Myocyte (in vitro differentiated cells): ENCODE data around the gene ANKRD23. TPM values are rescaled to one million over a fixed set of nuclear protein-coding genes. Genes with fewer than 3 reads are reported as not detected.
"Not testable (repeated sequence)": the region's sequence is repeated elsewhere in the genome, so short reads cannot be mapped to it uniquely, and the experiment has no call there.

Source experiments
- DNase-seq: peaks from one replicate; pipeline ENCODE4 v3.0.0-alpha.2; 2012; ENCODE audit warnings: low read depth
- total RNA-seq: library from RNA; depleted of rRNA; stranded (reverse); fragments of >200 nt; gene quantifications from 2 replicates; pipeline ENCODE4 v1.2.3, GENCODE V29; 2014

Gene ANKRD23
- total RNA-seq, 1 donor from 2014 or later, result 4.3 TPM

DNA sequence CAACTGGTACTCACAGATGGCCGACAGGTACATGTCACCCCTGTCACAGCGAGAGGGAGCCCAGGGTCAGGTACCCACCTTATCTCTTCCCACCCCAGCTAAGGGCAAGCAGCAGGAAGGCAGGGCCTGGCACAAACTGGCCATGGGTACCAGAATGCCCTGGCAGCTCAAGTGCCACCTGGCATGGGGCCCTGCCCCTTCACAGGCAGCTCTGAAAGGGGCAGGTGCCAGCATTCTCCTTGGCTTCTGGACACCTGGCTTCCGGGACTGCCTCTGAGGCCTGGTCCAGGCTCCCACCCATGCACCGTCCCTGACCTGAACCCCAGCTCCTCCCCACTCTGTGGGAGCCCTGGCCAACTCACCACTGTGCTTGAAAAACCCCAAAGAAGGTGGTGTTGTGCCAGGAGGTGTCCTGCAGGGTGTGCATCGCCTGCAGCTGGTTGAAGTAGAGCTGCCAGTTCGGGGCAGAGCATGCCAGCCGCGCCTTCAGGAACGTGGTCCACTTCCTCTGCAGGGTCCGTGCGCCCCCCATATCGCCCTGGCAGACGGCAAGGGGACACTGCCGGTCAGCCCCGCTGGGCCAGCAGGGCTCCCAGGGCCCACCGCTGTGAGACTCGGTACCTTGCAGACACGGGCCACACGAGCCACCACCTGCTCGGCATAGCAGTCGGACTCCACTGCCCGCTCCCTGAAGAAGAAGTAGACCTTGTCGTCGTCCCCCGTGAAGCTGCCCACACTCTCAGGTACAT is 20.7 kb upstream of the ANKRD23 start:
- no peak for DNase-seq

DNA sequence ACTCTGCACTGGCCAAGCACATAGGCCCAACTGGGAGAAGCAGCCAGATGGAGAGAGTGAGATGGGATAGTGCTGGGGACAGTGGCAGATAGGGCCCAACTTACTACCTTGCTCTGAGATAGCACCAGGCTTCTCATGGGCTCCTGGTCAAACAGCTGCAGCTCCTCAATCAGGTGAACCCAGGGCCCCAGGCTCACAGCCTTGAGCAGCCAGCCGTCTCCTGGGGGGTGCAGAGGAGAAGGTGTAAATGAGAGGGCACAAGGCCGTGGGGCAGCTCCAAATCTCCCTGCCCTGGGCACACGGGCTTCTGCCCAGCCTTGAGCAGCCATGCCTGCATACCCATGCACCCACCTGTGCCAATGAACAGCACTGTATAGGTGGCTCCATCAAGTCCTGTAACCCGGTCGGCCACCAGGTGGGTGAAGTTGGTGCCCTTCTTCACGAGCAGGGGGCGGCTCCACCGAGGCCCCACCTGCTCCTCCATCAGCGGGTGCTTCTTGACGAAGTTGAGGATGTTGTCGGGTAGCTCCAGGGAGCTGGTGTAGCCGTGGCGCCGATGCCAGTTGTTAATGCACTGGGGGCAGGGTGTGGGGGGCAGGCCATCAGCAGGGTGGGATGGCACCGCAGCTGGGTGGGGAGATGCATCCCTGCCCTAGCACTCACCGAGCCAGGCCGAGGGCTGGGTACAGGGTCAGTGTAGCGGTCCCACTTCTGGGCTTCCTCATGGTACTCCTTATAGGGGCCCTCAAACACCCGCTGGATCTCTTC is 19.9 kb upstream of the ANKRD23 start:
- no peak for DNase-seq

DNA sequence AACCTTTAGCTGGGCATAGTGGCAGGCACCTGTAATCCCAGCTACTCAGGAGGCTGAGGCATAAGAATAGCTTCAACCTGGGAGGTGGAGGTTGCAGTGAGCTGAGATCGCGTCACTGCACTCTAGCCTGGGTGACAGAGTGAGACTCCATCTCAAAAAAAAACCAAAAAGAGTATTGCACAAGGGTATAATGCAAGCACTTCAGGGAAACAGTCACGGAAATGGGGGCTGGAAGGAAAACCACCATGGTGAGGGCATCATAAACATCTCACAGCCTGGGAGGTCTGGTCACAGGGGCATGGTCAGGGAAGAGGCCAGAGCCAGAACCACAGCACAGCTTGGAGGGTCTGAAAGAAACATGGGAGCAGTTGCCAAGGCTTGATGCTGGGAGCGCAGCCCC is 19.2 kb upstream of the ANKRD23 start:
- DNase-seq, result not testable (repeated sequence)

DNA sequence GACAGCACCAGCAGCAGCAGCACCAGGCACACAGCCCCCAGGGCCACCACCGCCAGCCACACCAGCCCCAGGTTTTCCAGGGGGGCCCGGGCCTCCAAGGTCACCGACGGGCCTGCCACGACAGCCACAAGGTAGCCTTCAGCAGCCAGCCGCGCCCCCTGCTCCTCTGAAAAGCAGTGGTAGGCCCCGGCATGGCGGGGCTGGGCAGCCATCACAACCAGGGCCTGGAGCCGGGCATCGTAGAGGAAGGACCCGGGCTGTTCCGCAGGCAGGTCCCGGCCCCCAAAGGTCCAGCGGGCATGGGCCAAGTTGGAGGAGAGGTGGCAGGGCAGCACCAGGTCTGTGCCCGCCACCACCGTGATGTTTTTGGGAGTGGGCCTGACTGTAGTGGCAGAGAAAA is 17.3 kb upstream of the ANKRD23 start:
- no peak for DNase-seq

DNA sequence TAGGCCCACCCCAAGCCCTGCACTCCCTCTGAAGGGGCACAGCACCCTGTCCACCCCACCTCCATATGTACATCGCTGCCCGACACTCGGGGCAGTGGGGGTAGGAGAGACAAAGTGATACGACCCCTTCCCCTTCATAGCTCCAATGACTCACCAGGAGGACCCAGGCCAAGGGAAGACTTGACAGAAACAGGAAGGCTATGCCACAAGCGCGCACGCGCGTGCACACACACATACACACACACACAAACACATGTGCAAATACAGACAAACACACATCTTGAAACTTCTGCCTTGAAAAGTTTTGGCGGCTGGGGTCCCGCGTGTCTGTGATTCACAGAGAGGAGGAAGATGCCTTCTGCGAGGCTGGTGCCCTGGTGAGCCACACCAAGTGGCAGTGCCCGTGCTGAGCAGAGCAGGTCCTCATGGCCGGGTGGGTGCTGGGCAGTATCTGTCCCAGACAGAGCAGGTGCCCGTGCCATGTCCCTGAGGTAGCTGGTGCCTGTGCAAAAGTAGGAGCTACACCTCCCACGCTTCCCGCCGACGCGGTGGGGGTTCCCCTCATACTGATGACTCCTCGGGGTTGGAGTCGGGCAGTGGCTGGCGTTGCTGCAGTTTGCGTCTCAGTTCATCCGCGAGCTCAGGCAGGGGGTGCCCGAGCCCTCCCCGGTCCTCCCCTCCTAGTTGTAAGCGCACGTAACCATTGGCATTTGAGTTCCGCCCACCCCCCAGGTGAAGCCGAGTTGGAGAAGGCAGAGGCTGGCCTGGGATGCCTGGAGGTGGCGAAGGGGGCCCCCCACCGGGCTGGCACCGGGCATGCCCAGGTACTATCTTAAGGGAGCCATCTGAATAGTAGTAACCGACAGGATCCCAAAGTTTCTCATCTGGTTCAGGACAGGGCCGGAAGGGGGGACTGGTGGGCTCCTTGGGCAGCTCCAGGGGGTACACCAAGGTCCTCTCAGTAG is 16.5 kb upstream of the ANKRD23 start:
- no peak for DNase-seq

DNA sequence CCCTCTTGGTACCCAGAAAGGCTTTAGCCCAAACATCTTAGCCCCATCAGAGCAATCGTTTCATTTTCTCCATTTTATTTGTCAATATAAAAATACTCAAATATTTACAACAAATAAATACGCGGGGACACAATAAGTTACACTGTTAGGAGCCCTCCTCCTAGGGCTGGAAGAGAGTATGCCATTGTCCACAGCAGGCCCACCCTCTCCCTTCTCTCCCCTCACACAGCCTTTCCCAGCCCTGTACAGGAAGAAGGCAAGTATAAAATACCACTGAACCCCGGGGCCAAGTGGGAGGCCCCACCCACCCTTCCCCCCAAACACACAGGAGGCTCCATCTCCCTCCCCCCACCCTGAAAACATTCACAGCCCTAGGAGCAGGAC is 15.9 kb upstream of the ANKRD23 start:
- no peak for DNase-seq

DNA sequence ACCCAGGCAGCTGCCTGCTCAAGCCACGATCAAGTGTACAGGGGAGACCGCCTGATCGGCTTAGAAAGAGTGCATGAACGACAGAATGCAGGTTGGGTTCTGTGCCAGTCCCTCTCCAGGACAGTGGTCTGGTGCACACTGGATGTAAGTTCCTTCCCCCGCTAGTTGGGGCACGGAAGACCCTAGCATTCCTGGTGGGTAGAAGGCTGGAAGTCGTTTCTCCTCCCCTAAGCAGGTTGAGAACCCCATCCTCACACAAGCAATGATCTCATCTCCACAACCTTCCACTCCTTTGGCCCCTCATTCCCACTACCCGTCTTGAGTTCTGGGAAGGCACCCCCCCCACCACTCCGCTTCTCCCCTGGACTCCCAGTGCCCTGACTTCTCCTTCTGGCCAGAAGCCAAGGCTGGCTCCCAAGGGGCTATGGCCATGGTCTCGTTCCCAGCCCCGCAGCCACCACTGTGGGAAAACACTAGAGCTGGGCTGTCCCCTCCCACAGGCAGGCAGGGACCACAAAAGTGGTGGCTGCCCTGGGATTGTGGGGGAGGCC is 15.4 kb upstream of the ANKRD23 start:
- DNase-seq, result peak; percentile 57

DNA sequence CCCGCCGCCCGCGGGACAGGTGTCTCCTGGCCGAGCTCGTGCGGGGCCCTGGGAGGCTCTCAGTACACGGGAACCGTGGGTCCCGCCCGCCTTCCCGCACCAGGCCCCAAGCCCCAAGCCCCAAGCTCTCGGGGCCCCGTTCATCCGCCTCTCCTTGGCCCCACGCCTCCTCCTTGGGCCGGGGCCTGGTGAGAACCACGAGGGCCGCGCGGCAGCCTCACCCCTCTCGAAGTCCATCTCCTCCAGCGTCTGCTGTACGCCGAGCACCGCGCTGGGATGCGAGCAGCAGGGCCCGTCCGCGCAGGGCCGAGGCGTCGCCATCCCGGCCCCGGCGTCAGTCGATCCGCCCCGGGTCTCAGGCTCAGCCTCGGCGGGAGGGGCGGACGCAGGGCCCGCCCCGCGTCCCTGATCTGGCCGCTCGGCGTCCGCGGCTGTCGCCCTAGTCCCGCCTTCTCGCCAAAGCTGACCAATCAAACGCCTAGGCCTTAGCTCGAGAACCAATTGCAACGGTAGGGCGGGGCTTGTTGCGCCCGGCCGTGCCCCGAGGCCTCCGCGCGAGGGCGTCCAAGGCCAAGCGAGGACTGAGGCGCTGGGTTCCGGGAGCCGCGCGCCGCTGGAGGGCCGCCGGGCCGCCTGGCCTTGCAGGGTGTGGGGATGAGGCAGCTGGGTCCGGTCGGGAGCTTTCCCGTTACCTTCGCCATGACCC is 14.0 kb upstream of the ANKRD23 start, which contains the start of gene ANKRD39:
Gene ANKRD39 (minus strand): TSS at position 350 of the 706 bp plus-strand sequence. CDS start 29 bp downstream, at position 321.
- DNase-seq, result peak; percentile 98

DNA sequence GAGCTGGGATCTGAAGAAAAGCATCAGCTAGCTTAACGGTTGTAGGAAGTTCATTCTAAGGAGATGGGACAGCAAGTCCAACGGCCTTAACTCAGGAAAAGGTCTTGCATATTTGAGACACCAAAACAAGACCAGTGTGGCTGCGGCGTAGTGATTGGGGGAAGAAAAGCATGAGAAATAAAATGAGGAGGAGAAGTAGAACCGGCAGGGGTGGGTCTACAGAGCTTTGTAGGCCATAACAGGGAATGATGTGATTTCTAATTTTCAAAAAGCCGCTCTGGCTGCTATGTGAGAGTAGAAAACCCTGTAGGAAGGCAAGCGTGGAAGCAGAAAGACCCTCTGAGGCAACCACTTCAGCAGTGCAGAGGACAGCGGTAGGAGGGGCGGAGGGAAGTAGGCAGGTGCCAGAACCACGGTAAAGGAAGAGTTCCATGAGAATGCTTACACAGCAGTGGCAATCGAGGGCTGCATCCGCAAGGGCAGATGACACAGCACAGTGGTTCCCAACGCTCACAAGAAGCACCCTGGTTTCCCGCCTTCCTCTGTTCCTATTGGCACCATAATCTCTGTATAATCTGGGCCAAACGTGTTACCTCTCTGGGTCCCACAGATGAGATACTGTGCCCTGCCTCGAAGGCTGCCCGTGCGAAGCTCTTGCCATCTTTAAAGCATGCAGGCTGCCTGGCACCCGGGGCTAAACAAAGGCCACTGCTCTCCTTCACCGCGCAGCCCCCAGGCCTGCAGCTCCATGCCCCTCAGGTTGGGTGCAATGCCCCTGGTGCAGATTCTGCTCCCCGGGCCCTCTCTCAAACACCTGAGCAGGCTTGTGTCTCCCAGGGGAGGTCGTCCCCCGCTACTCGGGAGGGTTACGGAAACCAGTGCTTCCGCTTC is 13.2 kb upstream of the ANKRD23 start:
- DNase-seq, result no peak

DNA sequence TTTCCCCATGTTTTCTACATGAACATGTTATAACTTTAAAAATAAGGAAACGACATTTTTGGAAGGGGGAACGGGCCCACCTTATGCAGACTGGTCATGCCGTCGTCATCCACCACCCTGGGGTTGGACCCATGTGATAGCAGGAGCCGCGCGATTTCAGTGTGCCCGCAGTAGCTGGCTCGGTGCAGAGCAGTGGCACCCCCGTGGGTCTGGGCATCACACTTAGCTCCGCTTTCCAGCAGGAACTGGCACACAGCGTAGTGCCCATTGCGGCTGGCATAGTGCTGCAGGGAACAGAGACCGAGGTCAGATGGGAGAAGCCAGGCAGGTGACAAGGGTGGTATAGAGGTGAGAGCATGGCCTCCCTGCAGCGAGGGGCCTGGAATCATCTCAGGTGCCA is 9.5 kb upstream of the ANKRD23 start:
- DNase-seq, result no peak

DNA sequence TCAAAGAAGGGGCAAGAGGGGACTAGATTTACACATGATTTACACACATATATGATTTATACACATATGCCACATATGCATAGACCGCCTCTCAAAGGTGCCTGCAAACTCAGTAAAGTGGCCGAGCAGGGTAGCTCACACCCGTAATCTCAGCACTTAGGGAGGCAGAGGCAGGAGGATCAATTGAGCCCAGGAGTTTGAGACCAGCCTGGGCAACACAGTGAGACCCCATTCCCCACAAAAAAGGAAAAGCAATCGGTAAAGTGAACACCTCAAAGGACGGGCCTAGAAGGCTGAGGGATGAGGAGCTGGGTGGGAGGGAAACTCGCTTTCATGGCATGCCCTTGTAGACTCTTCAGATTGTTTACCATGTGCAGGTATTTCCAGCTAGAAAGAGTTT is 8.8 kb upstream of the ANKRD23 start:
- no peak for DNase-seq

DNA sequence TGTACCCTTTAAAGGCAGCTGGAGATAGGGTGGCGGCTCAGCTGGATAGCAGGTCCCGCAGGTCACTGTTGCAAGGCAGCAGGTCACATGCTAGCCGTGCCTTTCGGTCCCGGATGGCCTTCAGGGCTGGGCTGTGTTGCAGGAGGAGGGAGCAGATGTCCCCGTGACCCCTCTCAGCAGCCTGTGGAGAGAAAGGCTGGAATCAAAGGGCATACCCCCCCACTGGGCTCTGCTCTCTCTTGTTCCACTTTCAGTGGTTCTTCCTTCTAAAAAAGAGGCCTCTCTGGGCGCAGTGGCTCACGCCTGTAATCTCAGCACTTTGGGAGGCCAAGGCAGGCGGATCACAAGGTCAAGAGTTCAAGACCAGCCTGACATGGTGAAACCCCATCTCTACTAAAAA is 4.4 kb upstream of the ANKRD23 start:
- DNase-seq, result no peak

DNA sequence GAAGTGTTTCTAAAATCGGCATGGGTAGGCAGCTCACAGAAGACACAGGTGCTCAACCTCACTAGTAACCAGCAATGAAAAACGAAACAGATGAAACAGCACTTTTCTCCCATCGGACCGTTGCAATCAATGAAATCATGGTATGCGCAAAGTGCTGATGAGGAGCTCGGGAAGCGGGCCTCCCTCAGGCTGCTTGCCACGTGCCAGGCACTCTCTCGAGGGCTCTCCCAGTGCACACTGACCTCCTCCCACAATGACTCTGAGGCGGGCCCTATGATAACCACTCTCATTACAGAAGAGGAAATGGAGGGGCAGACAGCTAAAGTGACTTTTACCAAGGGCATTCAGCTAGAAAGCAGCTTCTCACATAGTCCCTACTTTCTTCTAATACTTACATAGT is 3.8 kb upstream of the ANKRD23 start:
- no peak for DNase-seq

DNA sequence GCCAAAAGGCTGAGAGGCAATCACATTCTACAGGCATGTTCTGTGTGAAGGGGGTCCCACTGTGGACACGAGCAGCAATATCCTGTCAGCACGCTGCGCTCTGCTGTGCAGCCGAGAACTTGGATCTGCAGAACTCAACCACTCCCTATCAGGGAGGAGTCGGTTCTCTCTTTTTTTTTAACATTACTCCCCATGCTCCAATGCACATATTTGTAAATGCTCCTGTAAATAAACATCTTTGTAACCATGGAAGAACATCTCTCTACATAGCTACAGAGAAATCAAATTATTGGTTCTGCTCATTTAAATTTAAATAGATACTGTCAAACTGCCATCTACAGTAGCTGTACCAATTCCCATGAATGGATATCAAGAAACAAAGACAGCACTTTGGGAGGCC is 3.0 kb upstream of the ANKRD23 start:
- no peak for DNase-seq

DNA sequence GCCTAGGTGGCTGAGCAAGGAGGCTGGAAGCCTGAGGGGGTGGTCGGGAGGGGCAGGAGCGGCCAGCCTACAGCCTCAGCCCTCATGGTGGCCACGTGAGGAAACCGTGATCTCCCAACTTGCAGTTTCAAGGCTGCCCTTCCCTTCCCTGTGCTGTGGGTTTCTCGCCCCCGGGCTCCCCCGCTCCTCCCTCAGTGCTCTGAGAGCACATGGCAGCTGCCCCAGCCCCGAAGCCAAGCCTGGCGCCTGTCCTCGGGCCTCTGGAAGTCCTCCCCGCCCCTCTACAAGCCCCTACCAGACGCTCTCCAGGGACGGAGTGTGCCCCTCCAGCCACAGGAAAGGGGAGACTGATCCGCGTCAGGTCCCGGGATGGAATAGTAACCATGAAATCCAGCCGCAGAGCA is 586 bp upstream of the ANKRD23 start:
- DNase-seq, result no peak

DNA sequence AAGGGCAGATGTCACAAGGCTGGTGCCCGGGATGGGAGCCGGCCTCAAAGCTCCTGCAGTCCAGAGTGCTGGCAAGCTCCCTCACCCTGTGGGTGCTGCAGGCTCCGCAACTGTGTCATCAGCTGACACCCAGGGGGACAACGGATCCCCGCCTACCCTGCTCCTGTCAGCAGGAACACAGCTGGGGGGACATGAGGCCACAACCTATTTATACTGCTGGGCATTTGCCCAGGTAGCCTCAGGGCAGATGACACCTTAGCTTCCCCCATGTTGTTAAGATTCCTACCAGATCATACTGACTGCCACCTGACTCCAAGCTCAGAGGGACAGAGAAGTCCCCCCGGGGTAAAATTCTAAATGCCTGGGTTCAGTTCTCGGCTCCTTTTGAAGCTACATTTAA is 1.2 kb downstream of the ANKRD23 start:
- DNase-seq, result peak; percentile 78

DNA sequence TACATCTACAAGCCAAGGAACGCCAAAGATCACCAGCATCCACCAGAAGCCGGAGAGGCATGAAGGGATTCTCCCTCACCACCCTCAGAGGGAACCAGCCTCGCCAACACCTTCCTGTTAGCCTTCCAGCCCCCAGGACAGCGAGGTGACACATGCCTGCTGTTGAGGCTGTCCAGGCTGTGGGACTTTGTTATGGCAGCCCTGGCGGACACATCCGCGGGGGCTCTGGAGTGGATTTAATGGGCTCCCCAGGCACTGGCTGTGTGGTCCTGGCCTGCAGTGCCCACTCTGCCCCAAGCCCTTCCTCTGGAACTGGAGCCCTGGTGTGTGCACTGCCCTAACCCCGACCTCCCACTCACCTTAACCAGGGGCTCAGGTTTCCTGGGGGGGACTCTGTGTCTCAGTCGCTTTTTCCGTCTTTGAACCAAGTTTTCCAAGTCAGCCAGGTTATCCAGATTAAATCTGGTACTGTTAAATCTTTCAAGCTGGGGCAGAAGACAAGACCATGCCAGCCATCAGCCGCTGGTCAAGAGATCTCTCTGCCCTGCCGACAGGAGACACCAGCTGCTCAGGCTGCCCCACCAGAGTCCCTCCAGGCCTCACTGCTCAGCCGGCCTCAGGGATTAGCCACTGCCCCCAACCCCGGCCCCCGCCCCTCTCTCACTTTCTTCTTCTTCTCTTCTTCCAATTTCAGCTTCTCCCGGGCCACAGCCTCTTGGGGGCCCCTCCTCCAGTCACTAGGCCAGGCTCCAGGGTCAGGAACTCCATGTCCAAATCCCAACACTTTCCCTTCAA is 1.9 kb downstream of the ANKRD23 start:
- DNase-seq, result no peak
